ENCODE data around the gene SEC22A.

Gene SEC22A

DNA sequence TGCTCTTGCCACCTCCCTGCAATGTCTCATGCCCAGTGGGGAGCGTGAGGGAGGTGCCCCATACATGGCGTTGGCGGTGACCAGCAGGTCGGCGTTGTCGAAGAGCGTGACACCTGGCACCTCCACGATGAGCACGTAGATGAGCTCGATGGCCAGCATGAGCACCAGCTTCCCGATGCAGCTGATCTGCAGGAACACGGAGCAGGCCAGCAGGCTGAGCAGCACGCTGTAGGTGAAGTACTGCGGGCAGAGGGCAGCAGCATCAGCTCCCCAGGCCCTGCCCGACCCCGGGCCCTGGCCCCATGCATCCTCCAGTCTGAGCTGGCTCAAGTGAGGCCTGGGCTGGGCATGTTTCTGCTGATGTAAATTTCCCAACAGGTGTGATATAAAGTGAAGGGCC is 98.3 kb downstream of the SEC22A start:
- DNase-seq (ENCODE audit: insufficient read length) (no peak), FAIRE-seq (no peak)
- TF ChIP-seq POLR2AphosphoS5 (IDR thresholded peaks at IDR 0.05; ENCODE audit: low read depth, low read length): no peak
- TF ChIP-seq TAF1 (IDR thresholded peaks at IDR 0.05; ENCODE audit: borderline replicate concordance, low read depth, low read length): no peak
- no peak for TF ChIP-seq POLR2A (IDR thresholded peaks at IDR 0.05; ENCODE audit: low read depth, low read length)

DNA sequence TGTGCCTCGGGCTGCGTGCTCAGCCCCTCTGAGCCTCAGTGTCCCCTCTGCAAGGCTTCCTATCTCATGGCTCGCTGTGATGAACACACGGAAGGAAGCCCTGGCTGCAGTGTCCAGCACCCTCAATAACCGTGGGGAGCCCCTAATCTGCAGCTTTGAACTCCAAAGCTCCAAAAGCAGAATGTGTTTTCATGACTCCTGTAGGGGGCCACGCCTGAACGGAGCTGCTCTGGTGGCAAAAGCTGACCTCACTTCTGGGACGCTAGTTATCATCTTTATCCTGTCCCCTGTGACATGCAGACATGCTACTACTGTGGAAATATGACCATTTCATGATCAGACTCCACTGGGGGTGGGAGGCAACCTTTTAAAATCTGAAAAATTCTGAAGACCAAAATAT is 98.8 kb downstream of the SEC22A start:
- DNase-seq (ENCODE audit: insufficient read length) (no peak), FAIRE-seq (no peak)
- no peak for TF ChIP-seq POLR2A (IDR thresholded peaks at IDR 0.05; ENCODE audit: low read depth, low read length)
- no peak for TF ChIP-seq TAF1 (IDR thresholded peaks at IDR 0.05; ENCODE audit: borderline replicate concordance, low read depth, low read length)
- TF ChIP-seq POLR2AphosphoS5 (IDR thresholded peaks at IDR 0.05; ENCODE audit: low read depth, low read length): no peak

GRCh38 chr3:123301331-123302184 is 99.8 kb downstream of the SEC22A start:
- DNase-seq (ENCODE audit: insufficient read length) (no peak), FAIRE-seq (no peak)
- TF ChIP-seq TAF1 (IDR thresholded peaks at IDR 0.05; ENCODE audit: borderline replicate concordance, low read depth, low read length) (no peak), POLR2A (IDR thresholded peaks at IDR 0.05; ENCODE audit: low read depth, low read length) (no peak), POLR2AphosphoS5 (IDR thresholded peaks at IDR 0.05; ENCODE audit: low read depth, low read length) (no peak)

DNA sequence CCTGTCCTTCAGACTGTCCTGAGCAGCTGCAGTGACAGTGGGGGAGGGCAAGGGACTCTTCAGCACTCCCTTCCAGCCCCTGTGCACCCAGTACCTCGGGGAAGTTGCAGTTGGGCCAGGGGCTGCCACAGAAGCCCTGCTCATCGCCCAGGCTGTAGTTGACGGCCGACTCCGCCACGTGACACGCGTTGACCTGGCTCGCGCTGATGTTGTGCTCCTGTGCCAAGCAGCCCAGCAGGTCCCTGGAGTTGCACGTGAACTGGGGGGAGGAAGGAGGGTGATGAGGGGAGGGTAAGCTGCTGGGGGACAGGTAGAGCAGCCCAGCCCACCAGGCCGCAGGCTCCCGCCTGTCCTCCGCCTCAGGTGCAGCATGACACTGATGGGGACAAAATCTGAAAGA is 101.2 kb downstream of the SEC22A start:
- FAIRE-seq (no peak), DNase-seq (ENCODE audit: insufficient read length) (no peak)
- TF ChIP-seq POLR2A (IDR thresholded peaks at IDR 0.05; ENCODE audit: low read depth, low read length): no peak
- no peak for TF ChIP-seq POLR2AphosphoS5 (IDR thresholded peaks at IDR 0.05; ENCODE audit: low read depth, low read length)
- TF ChIP-seq TAF1 (IDR thresholded peaks at IDR 0.05; ENCODE audit: borderline replicate concordance, low read depth, low read length): no peak

DNA sequence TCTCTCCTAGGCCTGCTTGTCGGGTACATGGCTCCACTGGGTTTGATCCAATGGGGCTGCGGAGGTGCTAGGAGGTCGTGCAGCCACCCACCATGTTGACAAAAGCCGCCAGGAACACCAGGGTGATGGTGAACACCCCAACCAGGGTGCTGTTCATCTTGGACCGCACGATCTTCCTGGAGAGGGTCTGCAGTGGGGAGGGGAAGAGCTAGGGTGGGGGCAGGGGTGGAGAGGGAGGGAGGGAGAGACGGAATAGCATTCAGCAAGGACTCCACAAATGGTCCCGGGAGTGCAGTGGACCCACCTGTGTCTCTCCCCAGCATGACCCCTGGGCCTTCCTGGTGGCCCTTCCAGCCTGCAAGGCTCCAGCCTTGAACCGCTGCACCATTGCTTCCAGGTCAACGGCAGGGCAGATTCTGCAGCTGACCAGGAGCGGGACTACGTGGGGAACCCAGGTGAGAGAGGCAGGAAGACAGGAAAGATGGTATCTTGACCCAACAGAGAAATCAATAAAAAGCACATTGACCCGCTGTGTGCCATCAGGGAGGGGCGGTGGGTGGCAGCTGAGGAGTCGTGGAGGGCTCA is 102.3 kb downstream of the SEC22A start:
- FAIRE-seq (no peak), DNase-seq (ENCODE audit: insufficient read length) (no peak)
- TF ChIP-seq TAF1 (IDR thresholded peaks at IDR 0.05; ENCODE audit: borderline replicate concordance, low read depth, low read length): no peak

- DNase-seq (ENCODE audit: insufficient read length) (no peak), FAIRE-seq (no peak)
- TF ChIP-seq TAF1 (IDR thresholded peaks at IDR 0.05; ENCODE audit: borderline replicate concordance, low read depth, low read length): no peak
- TF ChIP-seq POLR2AphosphoS5 (IDR thresholded peaks at IDR 0.05; ENCODE audit: low read depth, low read length): no peak
- TF ChIP-seq POLR2A (IDR thresholded peaks at IDR 0.05; ENCODE audit: low read depth, low read length): no peak
These were observed 103.4 kb downstream of the SEC22A start for GRCh38 chr3:123305192-123305591.

- FAIRE-seq: no peak
- TF ChIP-seq POLR2A (IDR thresholded peaks at IDR 0.05; ENCODE audit: low read depth, low read length) (no peak), POLR2AphosphoS5 (IDR thresholded peaks at IDR 0.05; ENCODE audit: low read depth, low read length) (no peak), TAF1 (IDR thresholded peaks at IDR 0.05; ENCODE audit: borderline replicate concordance, low read depth, low read length) (no peak)
- no peak for DNase-seq (ENCODE audit: insufficient read length)
These were observed 105.3 kb downstream of the SEC22A start for GRCh38 chr3:123307064-123307463.

DNA sequence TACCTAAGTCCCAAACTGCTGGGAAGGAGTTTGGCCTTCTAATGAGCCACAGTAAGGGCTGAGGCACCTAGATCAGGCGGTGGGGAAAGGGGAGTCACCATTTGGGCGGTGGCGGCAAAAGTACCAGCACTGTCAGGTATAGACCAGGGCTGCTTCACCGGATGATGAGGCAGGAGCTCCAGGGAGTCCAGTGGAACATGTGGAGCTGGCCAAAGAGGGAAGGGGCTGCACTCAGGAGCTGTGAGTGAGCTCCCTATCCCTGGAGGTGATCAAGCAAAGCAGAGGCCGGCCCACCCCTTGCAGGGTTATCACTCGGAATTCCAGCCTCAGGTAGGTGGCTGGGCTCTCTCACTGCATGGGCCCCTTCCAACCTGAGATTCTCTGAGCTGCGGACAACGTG is 108.4 kb downstream of the SEC22A start:
- no peak for TF ChIP-seq POLR2A (IDR thresholded peaks at IDR 0.05; ENCODE audit: low read depth, low read length)
- TF ChIP-seq TAF1 (IDR thresholded peaks at IDR 0.05; ENCODE audit: borderline replicate concordance, low read depth, low read length): no peak
- FAIRE-seq (no peak), DNase-seq (ENCODE audit: insufficient read length) (no peak)

GRCh38 chr3:123310741-123311140 is 109.0 kb downstream of the SEC22A start:
- DNase-seq (ENCODE audit: insufficient read length) (no peak), FAIRE-seq (no peak)
- TF ChIP-seq POLR2AphosphoS5 (IDR thresholded peaks at IDR 0.05; ENCODE audit: low read depth, low read length) (no peak), TAF1 (IDR thresholded peaks at IDR 0.05; ENCODE audit: borderline replicate concordance, low read depth, low read length) (no peak), POLR2A (IDR thresholded peaks at IDR 0.05; ENCODE audit: low read depth, low read length) (no peak)

DNA sequence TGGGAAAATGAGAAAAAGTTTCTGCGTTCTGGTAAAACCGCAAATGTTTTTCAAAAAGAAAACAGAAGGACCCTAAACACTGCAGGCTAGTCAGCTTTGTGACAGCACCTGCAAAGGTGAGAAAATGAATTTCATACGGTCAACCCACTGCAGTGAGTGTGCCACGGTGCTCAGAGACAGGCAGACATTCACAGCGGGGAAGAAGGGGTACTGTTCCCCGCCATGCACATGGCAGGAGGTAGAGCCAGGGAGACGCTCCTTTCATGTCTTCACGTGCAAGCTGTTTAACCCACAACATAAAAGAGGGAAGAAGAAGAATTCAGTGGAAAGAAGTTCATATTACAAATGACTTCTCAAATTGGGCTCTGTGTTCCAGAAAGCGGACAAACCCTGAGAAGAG is 109.5 kb downstream of the SEC22A start:
- TF ChIP-seq TAF1 (IDR thresholded peaks at IDR 0.05; ENCODE audit: borderline replicate concordance, low read depth, low read length) (no peak), POLR2A (IDR thresholded peaks at IDR 0.05; ENCODE audit: low read depth, low read length) (no peak), POLR2AphosphoS5 (IDR thresholded peaks at IDR 0.05; ENCODE audit: low read depth, low read length) (no peak)
- DNase-seq (ENCODE audit: insufficient read length): no peak
- FAIRE-seq: no peak

DNA sequence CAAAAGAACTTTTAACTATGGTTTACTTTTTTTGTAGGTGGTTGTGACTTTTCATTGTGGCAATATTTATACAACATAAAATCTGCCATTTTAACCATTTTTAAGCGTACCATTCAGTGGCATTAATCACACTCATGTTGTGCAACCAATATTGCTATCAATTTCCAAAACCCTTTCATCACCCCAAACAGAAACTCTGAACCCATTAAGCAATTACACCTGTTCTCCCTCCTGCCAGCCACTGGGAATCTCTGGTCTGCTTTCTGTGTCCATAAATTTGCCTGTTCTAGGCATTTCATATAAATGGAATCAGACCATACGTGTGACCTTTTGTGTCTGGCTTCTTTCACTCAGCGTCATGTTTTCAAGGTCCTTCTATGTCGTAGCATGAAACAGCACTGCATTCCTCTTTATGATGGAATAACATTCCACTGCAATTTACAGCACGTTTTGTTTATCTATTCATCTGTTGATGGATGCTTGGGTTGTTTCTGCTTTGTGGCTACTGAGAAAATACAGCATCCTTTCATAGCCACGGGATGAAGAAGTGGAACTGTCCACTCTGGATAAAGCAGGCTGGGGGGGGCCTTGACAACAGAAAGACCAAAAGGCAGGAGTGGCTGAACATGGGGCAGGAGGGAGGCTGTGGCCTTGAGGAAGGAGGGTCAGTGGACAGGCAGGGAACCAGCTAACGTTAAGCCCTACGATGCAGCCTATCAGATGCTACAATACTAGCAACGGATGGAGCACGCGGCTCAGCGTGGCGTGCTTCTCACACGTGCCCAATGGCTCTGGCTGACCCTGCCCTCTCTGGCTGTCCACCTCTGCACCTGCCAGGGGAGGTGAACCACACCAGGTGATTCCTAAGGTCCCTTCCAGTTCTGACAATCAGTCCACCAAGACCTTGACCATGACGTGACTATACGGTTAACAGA is 110.9 kb downstream of the SEC22A start:
- no peak for DNase-seq (ENCODE audit: insufficient read length)
- FAIRE-seq: no peak
- no peak for TF ChIP-seq POLR2A (IDR thresholded peaks at IDR 0.05; ENCODE audit: low read depth, low read length)
- TF ChIP-seq TAF1 (IDR thresholded peaks at IDR 0.05; ENCODE audit: borderline replicate concordance, low read depth, low read length): no peak
- TF ChIP-seq POLR2AphosphoS5 (IDR thresholded peaks at IDR 0.05; ENCODE audit: low read depth, low read length): no peak

All from GM12892 (cell line).